Gastrocnemius medialis (tissue), 4 donors: ENCODE data around the gene TUBA3C.

Experiments used
- POLR2A ChIP-seq, 2 donors: fragments of 450-650 bp; IDR thresholded peaks; one replicate each; pipeline ENCODE4 v1.6.1; 2017; ENCODE audit warnings: antibody characterized with exemption in 2 of 2, mild to moderate bottlenecking in 2 of 2, moderate library complexity in 2 of 2
- TF ChIP-seq, protein P1 (sequence below), 5 experiments: fragments of 450-650 bp in 3 of 5; fragments of 200-600 bp in 2 of 5; sonication (generic) in 2 of 5; IDR thresholded peaks in 4 of 5; conservative IDR thresholded peaks in 1 of 5; 1 replicate in 4 of 5; 2 replicates in 1 of 5; pipeline ENCODE4 v1.5.1; 2016 to 2019; ENCODE audit warnings: antibody characterized with exemption in 5 of 5, mild to moderate bottlenecking in 3 of 5, moderate library complexity in 3 of 5

DNA sequence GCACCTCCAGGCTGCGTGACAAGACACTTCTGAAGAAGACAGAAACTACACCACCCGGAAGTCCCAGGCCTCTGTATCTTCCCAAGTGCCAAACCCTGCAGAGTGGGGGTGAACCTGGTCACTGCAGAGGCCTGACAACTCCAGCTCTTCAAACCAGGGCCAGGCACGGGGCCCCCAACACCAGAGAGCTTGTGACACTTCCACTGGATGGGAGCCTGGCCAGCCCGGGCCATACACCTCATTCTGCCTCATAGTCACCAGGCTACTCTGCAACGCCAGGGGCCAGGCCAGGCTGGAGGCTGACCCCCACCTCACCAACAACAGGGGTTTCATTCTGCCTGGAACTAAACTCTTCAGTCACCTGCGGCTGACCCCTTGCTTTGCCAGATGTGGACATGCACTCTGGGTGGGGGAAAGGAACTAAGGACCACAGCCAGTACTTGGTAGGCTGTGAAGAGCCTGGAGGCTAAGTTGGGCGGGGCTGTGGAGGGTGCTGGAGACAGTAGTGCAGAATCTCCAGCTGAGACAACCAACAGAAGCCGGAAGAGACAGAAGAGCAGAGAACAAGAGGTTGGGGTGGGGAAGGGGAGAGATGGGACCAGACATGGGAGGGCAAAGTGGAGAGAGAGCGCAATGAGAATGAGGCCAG lies 23.0 kb downstream of the TUBA3C start:
- TF ChIP-seq POLR2A (IDR thresholded peaks at IDR 0.05), result no peak
- TF ChIP-seq, protein P1, sequence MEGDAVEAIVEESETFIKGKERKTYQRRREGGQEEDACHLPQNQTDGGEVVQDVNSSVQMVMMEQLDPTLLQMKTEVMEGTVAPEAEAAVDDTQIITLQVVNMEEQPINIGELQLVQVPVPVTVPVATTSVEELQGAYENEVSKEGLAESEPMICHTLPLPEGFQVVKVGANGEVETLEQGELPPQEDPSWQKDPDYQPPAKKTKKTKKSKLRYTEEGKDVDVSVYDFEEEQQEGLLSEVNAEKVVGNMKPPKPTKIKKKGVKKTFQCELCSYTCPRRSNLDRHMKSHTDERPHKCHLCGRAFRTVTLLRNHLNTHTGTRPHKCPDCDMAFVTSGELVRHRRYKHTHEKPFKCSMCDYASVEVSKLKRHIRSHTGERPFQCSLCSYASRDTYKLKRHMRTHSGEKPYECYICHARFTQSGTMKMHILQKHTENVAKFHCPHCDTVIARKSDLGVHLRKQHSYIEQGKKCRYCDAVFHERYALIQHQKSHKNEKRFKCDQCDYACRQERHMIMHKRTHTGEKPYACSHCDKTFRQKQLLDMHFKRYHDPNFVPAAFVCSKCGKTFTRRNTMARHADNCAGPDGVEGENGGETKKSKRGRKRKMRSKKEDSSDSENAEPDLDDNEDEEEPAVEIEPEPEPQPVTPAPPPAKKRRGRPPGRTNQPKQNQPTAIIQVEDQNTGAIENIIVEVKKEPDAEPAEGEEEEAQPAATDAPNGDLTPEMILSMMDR (IDR thresholded peaks at IDR 0.05 in 4 of 5, conservative IDR thresholded peaks at IDR 0.05 in 1 of 5), result no peak
